ENCODE data around the gene KSR1. TPM values are rescaled to one million over a fixed set of nuclear protein-coding genes. Genes with fewer than 3 reads are reported as not detected.
A peak's percentile ranks its signal among the peaks of the same experiment; 100 is the strongest.

KSR1 gene
- total and polyA plus RNA-seq, 10 of the 15 experiments (the other 5 are each of a cell fraction or from before 2014, with no cell fraction given): 0.97 to 66.6 (median 22.9) TPM

GRCh38 chr17:27469256-27469655, 13.0 kb downstream of the KSR1 start:
- ChIA-PET RAD21 (ENCODE audit: unreplicated experiment) (interaction anchor here (1.1 to 12.5 kb wide), 9 partner anchors 8 to 130 kb away, joined by 3 to 229 read pairs (median 17); partner anchors contain the start of gene KSR1), POLR2A (interaction anchor here (1.1 to 10.0 kb wide), 3 partner anchors 9 to 132 kb away, joined by 3 to 143 read pairs (median 3); partner anchors contain the start of gene KSR1), SMC1A (ENCODE audit: uncharacterized antibody, unreplicated experiment) (interaction anchor here (0.9 to 13.6 kb wide), 5 partner anchors 9 to 77 kb away, joined by 3 to 228 read pairs (median 61); partner anchors contain the start of gene KSR1), CTCF (interaction anchor here (1.2 to 5.3 kb wide), 4 partner anchors 10 to 131 kb away, joined by 4 to 44 read pairs (median 24); no protein-coding TSS in a partner anchor)
- ATAC-seq (no peak), DNase-seq (ENCODE audit: low read depth, low spot score) (no peak), FAIRE-seq (no peak)
- Histone ChIP-seq H3K36me3 (ENCODE audit: control insufficient read depth in 2 of 2, insufficient read depth in 2 of 2, low read length in 1 of 2) (no peaks in the 10 kb centered on the region), H4K20me1 (ENCODE audit: control insufficient read depth, insufficient read depth) (no peaks in the 10 kb centered on the region), H3K79me2 (ENCODE audit: control insufficient read depth, insufficient read depth, low read length) (peaks cover 80% of the 10 kb centered on the region), H3K27me3 (replicated peaks in 1 of 2; ENCODE audit: control insufficient read depth in 2 of 2, insufficient read depth in 2 of 2, low read length in 1 of 2) (no peaks in the 10 kb centered on the region), H3K4me3 (0 out of 2 replicates have a peak overlapping the region, but pooled peaks have one; percentile 19), H3K9ac (ENCODE audit: control insufficient read depth, insufficient read depth, low read length) (no peak overlapping the region), H2AFZ (ENCODE audit: control insufficient read depth, low read depth, low read length) (no peak overlapping the region), H3K27ac (ENCODE audit: control insufficient read depth, insufficient read depth) (peak overlapping the region; percentile 66), H3K4me1 (ENCODE audit: control insufficient read depth, insufficient read depth, low read length) (peaks cover 69% of the 10 kb centered on the region), H3K4me2 (ENCODE audit: control insufficient read depth, insufficient read depth) (peak overlapping the region; percentile 70), H3K9me3 (replicated peaks; ENCODE audit: control insufficient read depth, insufficient read depth, low read length) (no peaks in the 10 kb centered on the region)
- in situ Hi-C loops (cut with MboI) (loop anchor here (10.0 to 25.0 kb wide), 2 partner anchors 586 to 1268 kb away; partner anchors contain the start of genes NEK8, TLCD1 and TRAF4), intact Hi-C loops (cut with micrococcal nuclease; ENCODE audit: unreplicated experiment) (no loop called here)
- TF ChIP-seq TCF7 (IDR thresholded peaks at IDR 0.05; ENCODE audit: borderline replicate concordance): no peak
- no peak for TF ChIP-seq HCFC1 (IDR thresholded peaks at IDR 0.05; ENCODE audit: low read length)
- no peak for TF ChIP-seq MEF2A (IDR thresholded peaks at IDR 0.05; ENCODE audit: insufficient read depth, low read depth, low read length)
- TF ChIP-seq SP1 (IDR thresholded peaks at IDR 0.05; ENCODE audit: low read depth, low read length): no peak
- TF ChIP-seq BACH1 (IDR thresholded peaks at IDR 0.05; ENCODE audit: borderline replicate concordance): no peak
- no peak for TF ChIP-seq SMC3 (IDR thresholded peaks at IDR 0.05; ENCODE audit: borderline replicate concordance, low read length)
- TF ChIP-seq ATF3 (IDR thresholded peaks at IDR 0.05; ENCODE audit: borderline replicate concordance, extremely low read depth, low read depth, low read length): no peak
- TF ChIP-seq E4F1 (IDR thresholded peaks at IDR 0.05; ENCODE audit: borderline replicate concordance, partially characterized antibody): no peak
- no peak for TF ChIP-seq TAF1 (IDR thresholded peaks at IDR 0.05; ENCODE audit: borderline replicate concordance, low read depth, low read length)
- TF ChIP-seq SMAD5 (IDR thresholded peaks at IDR 0.05; ENCODE audit: low read depth): no peak
- TF ChIP-seq WRNIP1 (IDR thresholded peaks at IDR 0.05; ENCODE audit: borderline replicate concordance, low read depth, low read length): no peak
- no peak for TF ChIP-seq CBX3 (IDR thresholded peaks at IDR 0.05; ENCODE audit: borderline replicate concordance, low read depth)
- TF ChIP-seq RELA (IDR thresholded peaks at IDR 0.05; ENCODE audit: borderline replicate concordance, partially characterized antibody): no peak
- no peak for TF ChIP-seq EZH2 (IDR thresholded peaks at IDR 0.05; ENCODE audit: borderline replicate concordance, control insufficient read depth, low read depth, low read length)
- TF ChIP-seq SIX5 (IDR thresholded peaks at IDR 0.05; ENCODE audit: low read depth, low read length, severe bottlenecking): no peak
- TF ChIP-seq KAT2A (conservative IDR thresholded peaks at IDR 0.05; ENCODE audit: control insufficient read depth, low read depth, low read length): no peak
- no peak for TF ChIP-seq CHD1 (IDR thresholded peaks at IDR 0.05; ENCODE audit: low read depth, low read length)
- TF ChIP-seq STAT1 (conservative IDR thresholded peaks at IDR 0.05): no peak
- TF ChIP-seq RFX5 (IDR thresholded peaks at IDR 0.05; ENCODE audit: low read depth, low read length): no peak
- TF ChIP-seq IRF4 (IDR thresholded peaks at IDR 0.05; ENCODE audit: low read depth, low read length): no peak
- BruUV-seq (replicated peaks): no TSS peak
- WGBS (ENCODE audit: insufficient coverage, insufficient replicate concordance, low lambda C conversion rate, missing lambda C conversion rate): 80% methylated on average over 7 of the region's 7 CpGs

All from GM12878 (cell line).